WTC11 (cell line): ENCODE data around the gene KIAA1671. TPM values are rescaled to one million over a fixed set of nuclear protein-coding genes. Genes with fewer than 3 reads are reported as not detected.

ENCODE experiments used
- ATAC-seq: fragments of 200-7000 bp; cut with Tn5 transposase; 2 replicates; pipeline ENCODE4 v1.10.0; 2021; ENCODE audit warnings: mild to moderate bottlenecking, moderate library complexity
- CTCF ChIA-PET: fragments of 300-600 bp; sonication (Branson Sonifier 250); formaldehyde crosslinking; loops from one replicate; lab custom pipeline; 2021; ENCODE audit warnings: antibody characterized with exemption; lab: Charles Lee
- POLR2A ChIA-PET: fragments of 350-600 bp; sonication (Branson Sonifier 250); formaldehyde crosslinking; loops from one replicate; lab custom pipeline; 2021; ENCODE audit warnings: antibody characterized with exemption; lab: Charles Lee
- DNase-seq: peaks from one replicate; pipeline ENCODE4 v3.0.0; 2021; ENCODE audit warnings: low spot score
- H3K27ac Mint-ChIP-seq: 2 replicates; pipeline ENCODE4 v1.8.0; 2021; ENCODE audit warnings: mixed read lengths
- H3K27me3 Mint-ChIP-seq: 2 replicates; pipeline ENCODE4 v1.8.0; 2021; ENCODE audit warnings: low read depth, mild to moderate bottlenecking, moderate library complexity, mixed read lengths
- H3K36me3 Mint-ChIP-seq: 2 replicates; pipeline ENCODE4 v1.8.0; 2021; ENCODE audit warnings: mixed read lengths
- H3K4me1 Mint-ChIP-seq: 2 replicates; pipeline ENCODE4 v1.8.0; 2022; ENCODE audit warnings: mixed read lengths
- H3K4me3 Mint-ChIP-seq: 2 replicates; pipeline ENCODE4 v1.8.0; 2021; ENCODE audit warnings: mild to moderate bottlenecking, moderate library complexity, mixed read lengths
- H3K9me3 Mint-ChIP-seq: 2 replicates; pipeline ENCODE4 v1.8.0; 2021; ENCODE audit warnings: mixed read lengths
- ARID4B ChIP-seq: sonication (generic); formaldehyde crosslinking; IDR thresholded peaks from 2 replicates; pipeline ENCODE4 v1.8.0; 2023; ENCODE audit warnings: missing genetic modification reagents, mild to moderate bottlenecking, borderline replicate concordance
- ATF1 ChIP-seq: sonication (generic); formaldehyde crosslinking; IDR thresholded peaks from 2 replicates; pipeline ENCODE4 v1.8.1; 2023; ENCODE audit warnings: mild to moderate bottlenecking, moderate library complexity, missing genetic modification reagents
- CBFB ChIP-seq: sonication (generic); formaldehyde crosslinking; IDR thresholded peaks from 2 replicates; pipeline ENCODE4 v1.8.1; 2022; ENCODE audit warnings: mild to moderate bottlenecking, low read depth, missing genetic modification reagents
- CDX4 ChIP-seq: fragments of 250-450 bp; sonication (Bioruptor Pico); IDR thresholded peaks from 2 replicates; pipeline ENCODE4 v1.9.0; 2021; ENCODE audit warnings: moderate library complexity, mild to moderate bottlenecking, inconsistent platforms, borderline replicate concordance
- EMX1 ChIP-seq: fragments of 250-450 bp; sonication (Bioruptor Pico); IDR thresholded peaks from 2 replicates; pipeline ENCODE4 v1.8.0; 2021; ENCODE audit warnings: mild to moderate bottlenecking
- ERG ChIP-seq: fragments of 250-450 bp; sonication (Bioruptor Pico); IDR thresholded peaks from 2 replicates; pipeline ENCODE4 v1.8.0; 2021; ENCODE audit warnings: mild to moderate bottlenecking
- FOXJ3 ChIP-seq: sonication (generic); formaldehyde crosslinking; IDR thresholded peaks from 2 replicates; pipeline ENCODE4 v1.9.0; 2021; ENCODE audit warnings: missing genetic modification reagents, mild to moderate bottlenecking, borderline replicate concordance
- FOXK1 ChIP-seq: sonication (generic); formaldehyde crosslinking; IDR thresholded peaks from 2 replicates; pipeline ENCODE4 v1.8.0; 2022; ENCODE audit warnings: mild to moderate bottlenecking, moderate library complexity, missing genetic modification reagents
- MAX ChIP-seq: sonication (generic); formaldehyde crosslinking; IDR thresholded peaks from 2 replicates; pipeline ENCODE4 v1.8.0; 2022; ENCODE audit warnings: mild to moderate bottlenecking, missing genetic modification reagents
- NFYB ChIP-seq: sonication (generic); formaldehyde crosslinking; conservative IDR thresholded peaks from 2 replicates; pipeline ENCODE4 v1.8.0; 2022; ENCODE audit warnings: low read depth, missing genetic modification reagents
- NR3C1 ChIP-seq: sonication (generic); formaldehyde crosslinking; conservative IDR thresholded peaks from 2 replicates; pipeline ENCODE4 v1.8.1; 2023; ENCODE audit warnings: low read depth, mild to moderate bottlenecking, missing genetic modification reagents
- PRDM15 ChIP-seq: sonication (generic); formaldehyde crosslinking; IDR thresholded peaks from 2 replicates; pipeline ENCODE4 v1.8.0; 2022; ENCODE audit warnings: missing genetic modification reagents
- ZNF121 ChIP-seq: sonication (generic); formaldehyde crosslinking; IDR thresholded peaks from 2 replicates; pipeline ENCODE4 v1.8.0; 2023; ENCODE audit warnings: missing genetic modification reagents
- ZNF219 ChIP-seq: sonication (generic); formaldehyde crosslinking; IDR thresholded peaks from 2 replicates; pipeline ENCODE4 v1.8.0; 2023; ENCODE audit warnings: missing genetic modification reagents, mild to moderate bottlenecking, borderline replicate concordance
- ZNF423 ChIP-seq: fragments of 250-450 bp; sonication (Bioruptor Pico); IDR thresholded peaks from 2 replicates; pipeline ENCODE4 v2.1.2; 2022; ENCODE audit warnings: mild to moderate bottlenecking, moderate library complexity
- total RNA-seq: library from RNA; stranded (reverse); gene quantifications from 3 replicates; pipeline ENCODE4 v1.2.3, GENCODE V29; 2021

The KIAA1671 gene
- total RNA-seq, 1 experiment from 2014 or later, result 26.0 TPM

GRCh38 chr22:24926849-24927579 is 25.5 kb upstream of the KIAA1671 start:
- no peak overlapping the region for H3K27ac Mint-ChIP-seq
- peaks cover 13% of the 10 kb centered on the region for H3K4me1 Mint-ChIP-seq
- CTCF ChIA-PET, result interaction anchor here (0.8 to 3.2 kb wide), 13 partner anchors 11 to 184 kb away, joined by 3 to 22 read pairs (median 5); no protein-coding TSS in a partner anchor
- ATAC-seq (no peak), DNase-seq (no peak)
- POLR2A ChIA-PET, result interaction anchor here (0.5 kb wide), 1 partner anchor 34 kb away, joined by 3 read pairs; no protein-coding TSS in a partner anchor
- H3K36me3 Mint-ChIP-seq, result peaks cover 2% of the 10 kb centered on the region; the same call in 1 of the 2 replicates
- no peak overlapping the region for H3K4me3 Mint-ChIP-seq
- peaks cover 7% of the 10 kb centered on the region for H3K9me3 Mint-ChIP-seq
- TF ChIP-seq MAX (CRISPR knock-in tag), result no peak
- no peak for TF ChIP-seq ZNF423 (CRISPR knock-in tag)
- no peak for TF ChIP-seq ARID4B (CRISPR knock-in tag)
- TF ChIP-seq ATF1 (CRISPR knock-in tag), result no peak
- TF ChIP-seq EMX1 (CRISPR knock-in tag), result no peak
- TF ChIP-seq NFYB, result no peak
- TF ChIP-seq NR3C1, result no peak
- no peak for TF ChIP-seq CBFB (CRISPR knock-in tag)
- no peak for TF ChIP-seq PRDM15
- TF ChIP-seq ERG (CRISPR knock-in tag), result no peak
- TF ChIP-seq FOXJ3, result no peak
- no peak for TF ChIP-seq FOXK1 (CRISPR knock-in tag)
- TF ChIP-seq CDX4 (CRISPR knock-in tag), result no peak
- TF ChIP-seq ZNF219 (CRISPR knock-in tag), result no peak
- TF ChIP-seq ZNF121 (CRISPR knock-in tag), result no peak
- no peaks in the 10 kb centered on the region; the same call in 1 of the 2 replicates for H3K27me3 Mint-ChIP-seq
